ENCODE results near the gene NCAPD2. TPM values are rescaled to one million over a fixed set of nuclear protein-coding genes. Genes with fewer than 3 reads are reported as not detected.
"Not testable (repeated sequence)": the region's sequence is repeated elsewhere in the genome, so short reads cannot be mapped to it uniquely, and the experiment has no call there.

The NCAPD2 gene
- polyA plus RNA-seq, 1 donor: 32.0 TPM

DNA sequence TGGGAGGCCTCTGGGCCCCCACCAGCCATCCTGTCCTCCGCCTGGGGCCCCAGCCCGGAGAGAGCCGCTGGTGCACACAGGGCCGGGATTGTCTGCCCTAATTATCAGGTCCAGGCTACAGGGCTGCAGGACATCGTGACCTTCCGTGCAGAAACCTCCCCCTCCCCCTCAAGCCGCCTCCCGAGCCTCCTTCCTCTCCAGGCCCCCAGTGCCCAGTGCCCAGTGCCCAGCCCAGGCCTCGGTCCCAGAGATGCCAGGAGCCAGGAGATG is 39.7 kb downstream of the NCAPD2 start:
- no peak for DNase-seq (ENCODE audit: low read depth)

DNA sequence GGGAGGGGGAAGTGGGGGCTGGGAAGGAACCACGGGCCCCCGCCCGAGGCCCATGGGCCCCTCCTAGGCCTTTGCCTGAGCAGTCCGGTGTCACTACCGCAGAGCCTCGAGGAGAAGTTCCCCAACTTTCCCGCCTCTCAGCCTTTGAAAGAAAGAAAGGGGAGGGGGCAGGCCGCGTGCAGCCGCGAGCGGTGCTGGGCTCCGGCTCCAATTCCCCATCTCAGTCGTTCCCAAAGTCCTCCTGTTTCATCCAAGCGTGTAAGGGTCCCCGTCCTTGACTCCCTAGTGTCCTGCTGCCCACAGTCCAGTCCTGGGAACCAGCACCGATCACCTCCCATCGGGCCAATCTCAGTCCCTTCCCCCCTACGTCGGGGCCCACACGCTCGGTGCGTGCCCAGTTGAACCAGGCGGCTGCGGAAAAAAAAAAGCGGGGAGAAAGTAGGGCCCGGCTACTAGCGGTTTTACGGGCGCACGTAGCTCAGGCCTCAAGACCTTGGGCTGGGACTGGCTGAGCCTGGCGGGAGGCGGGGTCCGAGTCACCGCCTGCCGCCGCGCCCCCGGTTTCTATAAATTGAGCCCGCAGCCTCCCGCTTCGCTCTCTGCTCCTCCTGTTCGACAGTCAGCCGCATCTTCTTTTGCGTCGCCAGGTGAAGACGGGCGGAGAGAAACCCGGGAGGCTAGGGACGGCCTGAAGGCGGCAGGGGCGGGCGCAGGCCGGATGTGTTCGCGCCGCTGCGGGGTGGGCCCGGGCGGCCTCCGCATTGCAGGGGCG is 40.2 kb downstream of the NCAPD2 start, which contains the start of gene GAPDH:
Gene GAPDH, plus strand, starts transcription at position 595 of the 772 bp plus-strand sequence. CDS start 316 bp downstream, outside the sequence.
- peak; percentile 92 for DNase-seq (ENCODE audit: low read depth)

DNA sequence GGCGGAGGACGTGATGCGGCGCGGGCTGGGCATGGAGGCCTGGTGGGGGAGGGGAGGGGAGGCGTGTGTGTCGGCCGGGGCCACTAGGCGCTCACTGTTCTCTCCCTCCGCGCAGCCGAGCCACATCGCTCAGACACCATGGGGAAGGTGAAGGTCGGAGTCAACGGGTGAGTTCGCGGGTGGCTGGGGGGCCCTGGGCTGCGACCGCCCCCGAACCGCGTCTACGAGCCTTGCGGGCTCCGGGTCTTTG is 40.7 kb downstream of the NCAPD2 start:
- no peak for DNase-seq (ENCODE audit: low read depth)

- no peak for DNase-seq (ENCODE audit: low read depth)
Measured at GRCh38 chr12:6534945-6535696, 41.2 kb downstream of the NCAPD2 start.

DNA sequence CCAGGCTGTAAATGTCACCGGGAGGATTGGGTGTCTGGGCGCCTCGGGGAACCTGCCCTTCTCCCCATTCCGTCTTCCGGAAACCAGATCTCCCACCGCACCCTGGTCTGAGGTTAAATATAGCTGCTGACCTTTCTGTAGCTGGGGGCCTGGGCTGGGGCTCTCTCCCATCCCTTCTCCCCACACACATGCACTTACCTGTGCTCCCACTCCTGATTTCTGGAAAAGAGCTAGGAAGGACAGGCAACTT is 41.7 kb downstream of the NCAPD2 start:
- no peak for DNase-seq (ENCODE audit: low read depth)

DNA sequence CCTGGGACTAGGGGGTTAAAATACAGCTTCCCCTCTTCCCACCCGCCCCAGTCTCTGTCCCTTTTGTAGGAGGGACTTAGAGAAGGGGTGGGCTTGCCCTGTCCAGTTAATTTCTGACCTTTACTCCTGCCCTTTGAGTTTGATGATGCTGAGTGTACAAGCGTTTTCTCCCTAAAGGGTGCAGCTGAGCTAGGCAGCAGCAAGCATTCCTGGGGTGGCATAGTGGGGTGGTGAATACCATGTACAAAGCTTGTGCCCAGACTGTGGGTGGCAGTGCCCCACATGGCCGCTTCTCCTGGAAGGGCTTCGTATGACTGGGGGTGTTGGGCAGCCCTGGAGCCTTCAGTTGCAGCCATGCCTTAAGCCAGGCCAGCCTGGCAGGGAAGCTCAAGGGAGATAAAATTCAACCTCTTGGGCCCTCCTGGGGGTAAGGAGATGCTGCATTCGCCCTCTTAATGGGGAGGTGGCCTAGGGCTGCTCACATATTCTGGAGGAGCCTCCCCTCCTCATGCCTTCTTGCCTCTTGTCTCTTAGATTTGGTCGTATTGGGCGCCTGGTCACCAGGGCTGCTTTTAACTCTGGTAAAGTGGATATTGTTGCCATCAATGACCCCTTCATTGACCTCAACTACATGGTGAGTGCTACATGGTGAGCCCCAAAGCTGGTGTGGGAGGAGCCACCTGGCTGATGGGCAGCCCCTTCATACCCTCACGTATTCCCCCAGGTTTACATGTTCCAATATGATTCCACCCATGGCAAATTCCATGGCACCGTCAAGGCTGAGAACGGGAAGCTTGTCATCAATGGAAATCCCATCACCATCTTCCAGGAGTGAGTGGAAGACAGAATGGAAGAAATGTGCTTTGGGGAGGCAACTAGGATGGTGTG is 42.3 kb downstream of the NCAPD2 start:
- DNase-seq (ENCODE audit: low read depth): no peak

GRCh38 chr12:6536894-6537579 is 43.1 kb downstream of the NCAPD2 start:
- no peak for DNase-seq (ENCODE audit: low read depth)

DNA sequence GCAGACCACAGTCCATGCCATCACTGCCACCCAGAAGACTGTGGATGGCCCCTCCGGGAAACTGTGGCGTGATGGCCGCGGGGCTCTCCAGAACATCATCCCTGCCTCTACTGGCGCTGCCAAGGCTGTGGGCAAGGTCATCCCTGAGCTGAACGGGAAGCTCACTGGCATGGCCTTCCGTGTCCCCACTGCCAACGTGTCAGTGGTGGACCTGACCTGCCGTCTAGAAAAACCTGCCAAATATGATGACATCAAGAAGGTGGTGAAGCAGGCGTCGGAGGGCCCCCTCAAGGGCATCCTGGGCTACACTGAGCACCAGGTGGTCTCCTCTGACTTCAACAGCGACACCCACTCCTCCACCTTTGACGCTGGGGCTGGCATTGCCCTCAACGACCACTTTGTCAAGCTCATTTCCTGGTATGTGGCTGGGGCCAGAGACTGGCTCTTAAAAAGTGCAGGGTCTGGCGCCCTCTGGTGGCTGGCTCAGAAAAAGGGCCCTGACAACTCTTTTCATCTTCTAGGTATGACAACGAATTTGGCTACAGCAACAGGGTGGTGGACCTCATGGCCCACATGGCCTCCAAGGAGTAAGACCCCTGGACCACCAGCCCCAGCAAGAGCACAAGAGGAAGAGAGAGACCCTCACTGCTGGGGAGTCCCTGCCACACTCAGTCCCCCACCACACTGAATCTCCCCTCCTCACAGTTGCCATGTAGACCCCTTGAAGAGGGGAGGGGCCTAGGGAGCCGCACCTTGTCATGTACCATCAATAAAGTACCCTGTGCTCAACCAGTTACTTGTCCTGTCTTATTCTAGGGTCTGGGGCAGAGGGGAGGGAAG is 43.9 kb downstream of the NCAPD2 start:
- DNase-seq (ENCODE audit: low read depth): not testable (repeated sequence)

- DNase-seq (ENCODE audit: low read depth): no peak
Measured at GRCh38 chr12:6538420-6539313, 44.8 kb downstream of the NCAPD2 start.

GRCh38 chr12:6539314-6539682 is 45.4 kb downstream of the NCAPD2 start:
- no peak for DNase-seq (ENCODE audit: low read depth)

GRCh38 chr12:6539707-6540134 is 45.8 kb downstream of the NCAPD2 start:
- DNase-seq (ENCODE audit: low read depth): no peak

DNA sequence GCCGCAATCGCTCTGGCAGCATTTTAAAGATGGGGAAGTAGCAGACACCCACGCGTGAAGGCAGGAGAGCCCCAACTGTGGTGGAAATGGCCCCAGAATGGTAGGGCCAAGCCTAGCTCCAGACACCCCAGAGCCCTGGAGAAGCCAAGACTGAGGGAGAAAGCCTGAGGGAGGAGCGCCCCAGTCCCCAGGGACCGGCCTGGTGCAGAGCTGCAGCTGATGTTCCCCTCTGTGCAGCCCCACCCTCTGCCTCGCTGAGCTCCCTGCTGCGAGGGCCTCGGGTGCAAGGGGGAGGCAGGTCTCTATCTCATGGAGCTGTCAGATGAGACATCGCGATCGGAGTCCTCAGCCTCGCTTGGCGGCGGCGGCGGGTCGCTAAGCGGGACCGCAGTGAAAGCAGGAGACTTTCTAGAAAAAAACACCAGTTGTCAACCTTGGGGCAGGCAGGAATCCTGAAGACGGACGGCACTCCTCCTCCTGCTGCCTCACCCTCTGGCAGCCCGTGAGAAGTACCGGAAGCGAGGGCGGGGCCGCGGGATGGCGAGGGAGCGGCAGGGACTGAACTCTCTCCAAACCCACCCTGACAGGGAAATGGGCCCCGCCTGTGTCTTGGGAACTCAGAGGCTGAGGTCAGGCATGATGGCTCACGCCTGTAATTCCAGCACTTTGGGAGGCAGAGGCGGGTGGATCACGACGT is 46.4 kb downstream of the NCAPD2 start:
- DNase-seq (ENCODE audit: low read depth): no peak

- no peak for DNase-seq (ENCODE audit: low read depth)
Measured at GRCh38 chr12:6541371-6542165, 47.7 kb downstream of the NCAPD2 start.

DNA sequence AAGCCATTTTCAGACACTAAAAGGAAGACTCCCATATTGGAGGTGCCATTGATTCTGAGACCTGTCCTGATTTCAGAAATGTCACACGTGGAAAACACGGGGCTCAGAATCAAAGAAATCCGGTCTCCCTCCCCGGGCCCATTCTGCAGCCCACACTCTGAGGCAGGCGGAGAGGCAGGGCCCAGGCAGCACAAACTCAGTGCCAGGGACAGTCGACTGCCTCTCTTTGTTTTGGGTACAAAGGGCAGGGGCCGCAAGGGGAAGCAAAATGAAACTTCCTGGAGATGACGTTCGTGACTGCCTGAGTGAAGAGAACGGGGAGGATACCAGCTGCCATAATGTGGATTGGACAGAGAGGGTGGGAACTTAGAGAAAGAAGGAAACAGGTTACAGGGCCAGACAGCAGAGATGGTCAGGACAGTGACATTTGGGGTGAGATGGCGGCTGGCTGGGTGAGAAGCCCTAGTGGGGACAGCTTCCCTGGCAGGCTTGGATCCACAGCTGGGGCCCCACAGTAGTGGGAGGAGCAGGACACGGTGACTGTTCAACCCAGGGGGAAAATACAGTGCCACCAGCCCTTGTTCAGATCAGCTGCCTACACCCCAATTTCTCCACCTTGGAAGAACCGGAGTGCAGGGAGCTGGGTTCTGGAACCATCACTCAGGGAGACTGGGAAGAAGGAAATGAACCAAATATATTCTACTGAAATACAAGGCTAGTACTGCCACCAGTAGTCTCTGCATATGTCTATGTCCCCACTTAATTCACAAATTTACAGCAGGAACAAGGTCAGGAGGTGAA is 48.5 kb downstream of the NCAPD2 start:
- no peak for DNase-seq (ENCODE audit: low read depth)

DNA sequence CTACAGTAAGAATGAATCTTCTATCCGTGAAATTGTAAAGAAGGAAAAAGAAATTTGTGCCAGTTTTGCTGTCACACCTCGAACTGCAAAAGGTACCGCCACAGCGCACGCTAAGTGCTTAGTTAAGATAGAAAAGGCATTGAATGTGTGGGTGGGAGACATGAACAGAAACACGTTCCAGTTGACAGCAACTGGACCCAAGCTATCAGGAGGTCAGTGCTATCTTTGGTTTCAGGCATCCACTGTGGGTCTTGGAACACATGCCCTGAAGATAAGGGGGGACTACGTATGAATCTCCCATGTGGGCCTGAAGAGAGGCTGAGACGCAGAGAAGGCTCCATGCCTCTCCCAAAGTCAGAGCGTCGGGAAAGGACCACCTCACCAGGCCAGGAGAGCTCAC is 52.1 kb downstream of the NCAPD2 start:
- no peak for DNase-seq (ENCODE audit: low read depth)

DNA sequence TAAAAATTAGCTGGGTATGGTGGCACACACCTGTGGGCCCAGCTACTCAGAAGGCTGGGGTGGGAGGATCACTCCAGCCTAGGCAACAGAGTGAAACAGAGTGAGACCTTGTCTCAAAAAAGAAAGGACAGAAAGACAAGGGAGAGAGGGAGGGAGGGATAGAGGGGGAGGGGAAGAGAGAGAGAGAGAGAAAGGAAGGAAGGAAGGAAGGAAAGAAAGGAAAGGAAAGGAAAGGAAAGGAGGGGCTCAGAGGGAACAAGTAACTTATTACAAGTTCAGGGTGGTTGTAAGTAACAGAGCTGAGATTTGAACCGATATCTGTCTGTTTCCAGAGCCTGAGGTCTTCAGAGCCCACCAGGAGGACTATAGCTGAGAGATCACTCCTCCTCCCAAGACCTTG is 53.7 kb downstream of the NCAPD2 start:
- no peak for DNase-seq (ENCODE audit: low read depth)

- DNase-seq (ENCODE audit: low read depth): no peak
Measured at GRCh38 chr12:6547987-6548386, 54.1 kb downstream of the NCAPD2 start.

GRCh38 chr12:6548556-6548955 is 54.7 kb downstream of the NCAPD2 start:
- no peak for DNase-seq (ENCODE audit: low read depth)

Measured in forelimb muscle (tissue), 1 donor.